ENCODE results near the gene KRTAP1-4.

- TF ChIP-seq CTCF (IDR thresholded peaks at IDR 0.05) (no peak), POLR2A (IDR thresholded peaks at IDR 0.05) (no peak)
Measured at GRCh38 chr17:41064301-41064700, 34.3 kb upstream of the KRTAP1-4 start.
